ENCODE results near the gene PRLH. TPM values are rescaled to one million over a fixed set of nuclear protein-coding genes. Genes with fewer than 3 reads are reported as not detected.

The PRLH gene
- polyA plus RNA-seq, 2 of the 4 experiments (the other 2 are of a cell fraction), result not detected

DNA sequence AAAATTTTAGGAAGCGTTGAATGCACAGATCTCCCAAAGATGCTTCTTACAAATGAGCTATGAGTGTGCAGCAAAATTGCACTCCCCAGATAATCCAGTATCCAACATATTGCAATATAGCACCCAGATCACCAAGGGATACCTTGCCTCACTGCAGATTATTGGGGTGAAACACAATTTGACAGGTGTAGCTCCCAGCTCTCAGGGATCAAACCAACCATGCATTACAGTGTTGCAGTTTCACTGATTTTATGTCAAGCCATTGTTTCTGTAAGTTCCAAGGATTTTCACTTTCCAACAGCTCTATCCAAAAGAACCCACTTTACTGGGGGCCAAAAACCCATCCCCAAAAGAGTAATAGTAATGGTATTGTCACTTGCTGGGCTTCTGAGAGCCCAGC lies 10.8 kb upstream of the PRLH start:
- ATAC-seq (no peak), DNase-seq (ENCODE audit: low read depth in 1 of 2, low spot score in 1 of 2) (no peak), FAIRE-seq (no peak)
- peaks cover 11% of the 10 kb centered on the region; the same call in 1 of the 3 replicates for H3K4me1 ChIP-seq
- POLR2A ChIA-PET, result no interaction called here
- H3K27ac ChIP-seq, result no peak overlapping the region
- no peak overlapping the region for H3K4me2 ChIP-seq
- TF ChIP-seq NFE2L2 (conservative IDR thresholded peaks at IDR 0.05; ENCODE audit: low read length), result no peak
- no peak for TF ChIP-seq EP300 (IDR thresholded peaks at IDR 0.05)
- no peak for TF ChIP-seq RFX5 (IDR thresholded peaks at IDR 0.05)
- no peak for TF ChIP-seq ELK1 (IDR thresholded peaks at IDR 0.05; ENCODE audit: low read depth, low read length)
- TF ChIP-seq REST (IDR thresholded peaks at IDR 0.05), result no peak
- no peak for TF ChIP-seq HOXA7 (CRISPR knock-in tag; IDR thresholded peaks at IDR 0.05)
- H3K9me3 ChIP-seq, result peaks cover 24% of the 10 kb centered on the region
- WGBS (ENCODE audit: missing lambda C conversion rate), result 100% methylated on average over 1 of the region's 1 CpG
- no peak overlapping the region for H3K4me3 ChIP-seq
- CTCF ChIA-PET, result interaction anchor here (1.1 to 6.5 kb wide), 4 partner anchors 16 to 189 kb away, joined by 3 to 45 read pairs (median 7); no protein-coding TSS in a partner anchor

GRCh38 chr2:237556773-237557632 lies 9.4 kb upstream of the PRLH start:
- WGBS (ENCODE audit: missing lambda C conversion rate), result 86% methylated on average over 11 of the region's 11 CpGs
- DNase-seq (ENCODE audit: low read depth in 1 of 2, low spot score in 1 of 2) (no peak), FAIRE-seq (no peak), ATAC-seq (no peak)
- H3K4me2 ChIP-seq, result no peak overlapping the region
- no peak overlapping the region for H3K27ac ChIP-seq
- ChIA-PET POLR2A (no interaction called here), CTCF (interaction anchor here (1.1 to 6.5 kb wide), 7 partner anchors 10 to 435 kb away, joined by 3 to 45 read pairs (median 4); partner anchors contain the start of gene PRLH)
- TF ChIP-seq CTCF (IDR thresholded peaks at IDR 0.05) (no peak), JUN (IDR thresholded peaks at IDR 0.05) (peak in 1 of 2 experiments; percentile 7; a peak in 1 of 5 replicates)
- H3K4me3 ChIP-seq, result no peak overlapping the region
- H3K4me1 ChIP-seq, result peaks cover 11% of the 10 kb centered on the region; the same call in 1 of the 3 replicates
- H3K9me3 ChIP-seq, result peaks cover 24% of the 10 kb centered on the region

- H3K4me1 ChIP-seq, result peaks cover 11% of the 10 kb centered on the region; the same call in 1 of the 3 replicates
- ChIA-PET POLR2A (no interaction called here), CTCF (interaction anchor here (1.0 to 6.5 kb wide), 7 partner anchors 9 to 436 kb away, joined by 3 to 45 read pairs (median 4); partner anchors contain the start of gene PRLH)
- TF ChIP-seq TP53 (CRISPR knock-in tag; IDR thresholded peaks at IDR 0.05), result no peak
- no peak for TF ChIP-seq KDM1A (IDR thresholded peaks at IDR 0.05; ENCODE audit: low read depth)
- no peak for TF ChIP-seq NFE2L2 (conservative IDR thresholded peaks at IDR 0.05; ENCODE audit: low read length)
- H3K9me3 ChIP-seq, result peaks cover 24% of the 10 kb centered on the region
- H3K4me3 ChIP-seq, result no peak overlapping the region
- DNase-seq (ENCODE audit: low read depth in 1 of 2, low spot score in 1 of 2) (no peak), ATAC-seq (no peak), FAIRE-seq (no peak)
- H3K4me2 ChIP-seq, result no peak overlapping the region
- 65% methylated on average over 4 of the region's 4 CpGs for WGBS (ENCODE audit: missing lambda C conversion rate)
- H3K27ac ChIP-seq, result no peak overlapping the region
Observed at GRCh38 chr2:237557633-237558015, 8.8 kb upstream of the PRLH start.

Data from A549 (cell line).